HG03575 (cell line): ENCODE results near the gene SRC.

Experiments
- ATAC-seq: cut with Tn5 transposase; IDR thresholded peaks from one replicate; pipeline ENCODE4 v1.9.1; 2021; ENCODE audit not compliant: unreplicated experiment, insufficient number of reproducible peaks, low FRiP score; ENCODE audit errors: extremely low read depth

The SRC gene

DNA sequence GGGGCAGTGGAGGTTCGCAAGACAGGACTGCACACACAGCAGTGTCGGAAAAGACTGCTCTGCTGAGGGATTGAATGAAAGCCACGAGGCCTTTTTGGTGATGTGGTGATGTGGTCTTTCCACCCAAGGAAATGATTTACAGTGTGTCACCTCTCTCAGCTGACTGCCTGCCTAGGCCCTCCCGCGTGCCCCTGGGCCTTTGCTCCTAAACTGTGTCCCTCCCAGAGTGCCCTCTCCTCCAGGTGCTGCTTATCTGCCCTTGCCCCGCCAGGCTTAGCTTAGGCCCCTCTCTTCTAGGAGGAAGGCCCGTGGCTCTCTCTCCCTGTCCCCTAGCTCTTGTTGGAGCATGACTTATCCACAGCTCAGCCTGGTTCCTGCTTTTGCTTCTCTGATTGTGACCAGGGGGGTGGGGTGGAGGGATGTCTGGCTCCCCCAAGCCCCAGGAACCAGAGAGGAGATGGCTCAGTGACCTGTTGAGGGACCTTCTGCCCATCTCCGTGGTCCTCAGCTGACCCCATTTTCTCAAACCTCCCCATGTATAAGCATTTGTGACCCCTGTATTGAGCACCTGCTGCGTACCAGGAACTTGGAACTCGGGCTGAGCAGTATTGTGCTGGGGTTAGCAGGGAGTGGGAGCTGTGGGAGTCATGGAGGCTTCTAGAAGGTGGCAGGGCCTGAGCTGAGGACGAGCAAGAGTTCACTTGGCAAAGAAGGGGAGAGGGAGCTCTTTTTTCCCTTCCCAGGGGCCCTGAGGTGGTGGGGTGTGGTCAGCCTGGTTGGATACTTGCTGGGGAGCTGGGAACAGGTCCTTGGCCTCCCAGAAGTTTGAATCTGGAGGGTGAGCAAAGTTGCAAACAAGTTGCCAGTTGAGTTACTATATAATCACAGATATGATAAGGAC lies 2.2 kb downstream of the SRC start:
- ATAC-seq = no peak

DNA sequence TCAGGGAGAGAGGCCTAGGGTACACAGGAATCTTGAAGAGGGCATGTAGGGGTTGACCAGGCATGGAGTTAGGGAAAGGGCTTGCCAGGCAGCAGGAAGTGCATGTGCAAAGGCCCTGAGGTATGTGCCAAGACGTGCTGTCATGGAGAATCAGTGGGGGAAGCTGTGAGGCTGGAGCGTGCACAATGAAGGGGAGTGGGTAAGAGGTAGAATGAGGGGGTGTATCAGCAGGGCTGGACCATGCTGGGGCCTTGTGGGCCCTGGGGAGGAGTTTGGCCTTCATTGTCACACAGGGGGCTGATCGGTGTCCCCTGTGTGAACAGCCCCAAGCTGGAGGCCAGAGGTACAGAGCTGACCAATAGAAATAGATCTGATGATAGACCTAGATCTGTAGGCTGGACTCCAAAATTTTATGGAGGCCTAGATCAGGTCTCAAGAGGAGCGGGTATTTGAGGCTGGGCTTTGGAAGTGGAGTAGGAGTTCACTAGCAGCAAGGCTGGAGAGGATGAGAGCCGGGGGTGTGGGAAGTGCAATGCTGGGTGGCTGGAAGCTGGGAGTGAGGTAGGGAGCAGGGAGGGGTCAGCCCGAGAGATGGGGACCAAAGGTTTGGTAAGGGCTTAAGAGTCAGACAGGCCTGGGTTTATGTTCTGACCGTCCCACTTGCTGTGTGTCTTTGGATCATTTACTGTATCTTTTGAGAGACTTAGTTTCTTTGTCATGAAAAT lies 3.0 kb downstream of the SRC start:
- ATAC-seq = no peak

- no peak for ATAC-seq
These were observed 3.9 kb downstream of the SRC start for GRCh38 chr20:37349517-37350491.

- no peak for ATAC-seq
These were observed 5.0 kb downstream of the SRC start for GRCh38 chr20:37350649-37351574.

- no peak for ATAC-seq
These were observed 6.0 kb downstream of the SRC start for GRCh38 chr20:37351689-37352607.

DNA sequence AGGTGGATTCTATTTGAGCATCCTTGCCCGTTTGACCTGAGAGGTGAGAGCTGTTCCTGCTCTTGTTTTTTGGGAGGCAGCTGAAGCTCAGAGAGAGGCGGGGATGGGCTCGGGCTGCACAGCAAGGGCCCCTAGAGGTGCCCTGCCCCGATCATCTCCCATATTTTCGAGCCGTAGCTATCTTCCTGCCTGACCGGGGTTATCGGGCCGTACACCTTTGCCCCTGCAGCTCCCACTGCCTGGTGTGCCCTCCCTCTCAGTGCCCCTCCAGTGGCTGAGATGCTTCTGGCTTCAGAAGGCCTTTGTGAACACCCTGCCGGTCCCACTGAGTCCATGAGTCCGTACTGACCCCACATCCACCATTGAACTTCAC lies 6.7 kb downstream of the SRC start:
- no peak for ATAC-seq

DNA sequence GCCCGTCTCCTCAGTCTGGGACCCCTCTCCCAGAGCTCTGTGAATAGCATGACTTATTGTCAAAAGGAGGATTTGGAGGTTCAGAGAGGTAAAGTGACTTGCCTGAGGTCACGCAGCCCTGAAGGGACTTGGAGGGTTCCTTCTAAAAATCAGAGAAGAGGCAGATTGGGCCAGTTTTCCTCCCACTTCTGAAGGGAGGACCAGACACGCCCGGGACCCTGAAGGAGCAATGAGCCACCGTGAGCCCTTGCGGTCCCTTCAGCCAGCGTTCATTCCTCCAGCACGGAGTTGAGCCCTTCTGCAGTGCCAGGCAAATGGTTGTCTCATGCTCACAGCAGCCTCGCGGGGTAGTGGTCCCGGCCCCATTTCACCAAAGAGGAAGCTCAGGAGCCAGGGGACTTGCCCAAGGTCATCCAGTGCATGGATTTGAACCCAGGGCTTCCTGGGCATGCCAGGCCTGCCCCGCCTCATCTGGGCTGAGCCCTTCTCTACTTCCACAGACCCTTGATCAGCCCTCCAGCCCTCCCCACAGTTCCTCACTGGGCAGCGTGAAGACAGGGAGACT lies 7.4 kb downstream of the SRC start:
- no peak for ATAC-seq

DNA sequence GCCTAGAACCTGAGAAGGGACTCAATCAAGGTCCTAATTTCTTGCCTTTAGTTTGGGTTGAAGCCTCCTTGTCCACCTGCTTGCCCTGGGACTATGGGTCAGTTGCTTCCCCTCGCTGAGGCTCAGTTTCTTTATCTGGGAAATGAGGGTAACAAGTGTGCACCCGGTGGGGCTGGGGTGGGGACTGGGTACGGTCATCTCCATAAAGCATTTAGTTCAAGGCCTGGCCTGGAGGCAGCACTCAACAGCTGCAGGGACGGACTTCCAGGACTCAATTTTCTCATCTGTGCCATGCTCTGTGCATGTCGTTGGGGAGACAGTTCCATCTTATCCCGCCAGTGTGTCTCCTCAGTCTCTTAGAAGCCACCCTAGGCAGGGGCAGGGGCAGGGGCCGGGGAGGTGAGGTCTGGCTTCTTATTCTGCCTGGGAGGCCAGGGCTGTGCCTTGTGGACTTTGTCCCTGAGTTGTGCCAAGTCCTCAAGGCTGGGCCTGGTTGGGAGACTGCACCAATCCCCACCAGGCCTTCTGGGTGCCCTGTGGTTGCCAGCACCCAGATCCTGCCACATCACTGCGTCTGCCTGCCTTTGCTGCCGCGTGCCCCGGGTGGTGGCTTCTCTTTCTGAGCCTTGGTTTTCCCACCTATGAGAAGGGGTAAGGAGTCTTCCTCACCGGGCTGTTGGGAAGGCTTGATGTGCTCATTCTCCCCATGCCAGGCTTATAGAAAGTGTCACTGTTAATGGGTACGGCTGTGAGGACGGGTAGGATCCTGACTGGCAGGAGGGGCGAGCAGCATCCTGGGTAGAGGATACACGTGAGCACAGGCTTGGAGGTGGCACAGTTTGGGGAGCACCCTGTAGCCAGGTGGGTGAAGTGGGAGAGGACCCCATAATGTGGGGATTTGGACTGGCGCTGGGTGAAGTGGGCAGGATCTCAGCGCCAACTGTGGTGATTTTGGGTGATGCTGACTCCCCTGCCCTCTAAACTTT lies 8.6 kb downstream of the SRC start:
- ATAC-seq = no peak

DNA sequence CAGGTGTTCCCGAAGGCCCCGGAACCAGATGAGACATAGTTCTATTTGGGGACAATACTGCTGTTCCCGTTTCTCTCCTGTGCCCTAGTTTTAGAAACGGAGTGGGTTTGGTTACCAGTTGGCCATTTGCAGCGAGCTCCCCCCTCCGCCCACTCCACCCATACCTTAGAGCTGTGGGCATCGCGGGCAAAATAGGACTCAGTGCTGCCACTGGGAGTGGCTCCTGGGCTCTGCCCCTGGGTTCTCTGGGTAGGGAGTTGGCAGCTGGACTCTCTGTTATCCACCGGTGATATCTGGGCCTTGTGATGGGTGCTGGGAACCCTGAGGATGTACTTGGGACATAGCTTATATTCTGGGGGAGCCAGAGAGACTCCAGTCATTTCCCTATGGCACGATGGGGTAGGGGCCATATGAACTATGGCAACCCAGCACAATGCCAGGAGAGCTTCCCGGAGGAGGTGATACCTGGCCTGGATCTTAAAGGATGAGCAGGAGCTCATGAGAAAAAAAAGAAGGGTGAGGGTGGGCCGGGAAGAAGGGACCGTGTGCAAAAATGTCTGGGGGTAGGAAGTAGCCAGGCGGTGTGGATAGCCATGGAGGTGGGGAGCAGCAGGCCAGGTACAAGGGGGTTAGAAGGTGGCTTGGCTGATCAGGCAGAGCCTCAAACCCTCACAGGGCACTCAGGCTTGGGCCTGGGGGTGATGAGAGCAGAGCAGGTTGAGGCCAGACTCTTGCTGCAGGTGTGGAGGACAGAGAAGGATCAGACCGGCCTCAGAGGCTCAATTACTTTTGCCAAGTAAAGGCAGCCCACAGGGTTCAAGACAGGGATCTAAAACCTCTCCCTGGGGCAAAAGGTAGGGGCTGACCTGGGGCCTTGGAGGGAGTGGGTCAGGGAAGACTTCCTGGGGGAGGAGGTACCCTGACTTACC lies 9.6 kb downstream of the SRC start:
- ATAC-seq = no peak

DNA sequence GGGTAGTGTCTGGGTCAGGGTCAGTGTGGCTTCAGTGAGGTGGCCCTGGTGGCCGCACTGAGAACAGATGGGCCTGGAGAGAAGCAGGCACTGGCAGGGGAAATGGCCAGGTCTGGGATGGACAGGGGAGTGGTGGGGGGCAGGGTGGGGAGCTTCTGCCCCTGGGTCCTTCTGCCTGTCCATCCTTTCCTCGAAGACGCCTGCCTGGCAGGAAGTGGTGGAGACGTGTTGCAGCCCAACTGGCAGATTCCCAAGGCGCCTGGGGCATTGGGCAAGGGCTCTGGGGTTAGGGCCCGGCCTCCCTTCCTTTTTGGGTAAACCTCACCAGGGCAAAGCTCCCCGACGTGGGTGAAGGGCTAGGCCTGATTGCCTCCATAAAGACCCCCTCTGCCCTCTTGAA lies 10.4 kb downstream of the SRC start:
- ATAC-seq = no peak

DNA sequence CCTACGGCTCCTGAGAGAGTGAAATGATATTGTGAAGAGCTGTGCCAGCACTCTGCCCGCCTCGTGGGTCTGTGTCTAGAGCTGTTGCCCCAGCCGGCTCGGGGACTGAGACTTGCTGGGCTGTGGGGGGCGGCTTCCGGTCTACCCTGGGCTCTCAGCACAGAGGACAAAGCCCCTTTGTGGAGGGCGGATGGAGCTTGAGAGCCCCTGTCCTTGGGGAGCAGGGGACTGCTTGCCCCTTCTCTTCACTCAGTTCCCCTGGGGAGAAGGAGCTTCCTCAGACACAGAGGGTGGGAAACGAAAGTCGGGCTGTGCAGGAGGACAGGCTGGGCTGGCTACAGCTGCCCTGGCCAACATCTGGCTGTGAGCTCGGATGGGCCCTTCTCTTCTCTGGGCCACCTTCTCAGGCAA lies 11.0 kb downstream of the SRC start:
- no peak for ATAC-seq

DNA sequence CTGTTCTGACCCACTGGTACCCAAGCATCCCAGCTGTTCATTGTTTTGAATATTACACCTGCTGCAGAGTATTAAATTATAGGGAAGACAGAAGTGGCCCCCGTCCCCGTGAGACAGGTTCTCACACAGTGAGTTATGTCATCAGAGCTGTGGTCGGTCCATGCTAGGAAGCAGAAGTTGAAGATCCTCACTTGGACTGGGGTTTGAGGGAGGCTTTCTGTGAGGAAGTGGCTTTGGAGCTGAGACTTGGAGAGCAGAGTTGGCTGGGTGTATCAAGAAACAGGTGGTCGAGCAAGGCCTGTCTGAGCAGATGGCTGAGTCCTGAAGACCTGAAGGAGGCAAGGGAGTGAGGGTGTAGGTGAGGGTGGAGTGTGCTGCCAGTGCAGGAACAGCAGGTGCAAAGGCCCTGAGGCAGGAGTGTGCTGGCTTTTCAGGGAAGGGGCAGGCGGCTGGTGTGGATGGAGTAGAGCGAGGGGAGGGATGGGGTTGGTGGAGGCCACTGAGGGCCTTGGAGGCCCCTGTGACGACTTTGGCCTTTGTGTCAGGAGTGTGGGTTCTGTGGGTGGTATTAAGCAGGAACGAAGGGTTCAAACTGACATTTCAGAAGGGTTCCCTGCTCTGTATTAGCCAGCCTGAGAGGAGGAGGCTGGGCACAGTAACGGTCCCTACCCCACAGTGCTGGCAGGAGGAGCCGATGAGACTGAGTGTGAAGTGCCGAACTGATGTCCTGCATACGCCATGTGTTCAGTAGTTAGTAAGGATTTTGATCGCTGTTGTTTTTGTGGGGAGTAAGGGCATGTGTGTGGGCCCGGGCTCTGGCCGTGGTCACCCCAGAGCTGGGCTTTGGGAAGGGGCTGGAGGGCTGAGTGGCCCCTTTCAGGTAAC lies 11.8 kb downstream of the SRC start:
- ATAC-seq = no peak

- ATAC-seq = no peak
These were observed 12.6 kb downstream of the SRC start for GRCh38 chr20:37358366-37359150.
